Thoracic aorta (tissue), 2 donors: ENCODE data around the gene NR4A3. TPM values are rescaled to one million over a fixed set of nuclear protein-coding genes. Genes with fewer than 3 reads are reported as not detected.

Source experiments
- ATAC-seq: fragments of 150-250 bp; one replicate; pipeline ENCODE4 v1.8.0; 2017; ENCODE audit warnings: low read depth; ENCODE audit not compliant: insufficient number of reproducible peaks, low FRiP score
- DNase-seq: peaks from one replicate; pipeline ENCODE4 v3.0.0-alpha.2; 2020; ENCODE audit warnings: low spot score
- H3K27ac ChIP-seq, 2 donors: fragments of 200-600 bp; sonication (generic); 1 replicate in 1 of 2; 2 replicates in 1 of 2; pipeline ENCODE4 v1.5.1; 2016; ENCODE audit warnings: mild to moderate bottlenecking in 2 of 2, moderate library complexity in 2 of 2
- H3K27me3 ChIP-seq: fragments of 200-600 bp; sonication (generic); replicated peaks from 2 replicates; pipeline ENCODE4 v1.6.0; 2016; ENCODE audit warnings: mild to moderate bottlenecking; ENCODE audit not compliant: insufficient read depth
- H3K36me3 ChIP-seq: fragments of 200-600 bp; sonication (generic); one replicate; pipeline ENCODE4 v1.5.1; 2016
- H3K4me1 ChIP-seq, 2 donors: fragments of 200-600 bp; sonication (generic); 1 replicate in 1 of 2; 2 replicates in 1 of 2; pipeline versions ENCODE4 v1.5.1 to v1.6.0; 2016; ENCODE audit warnings: low read depth in 2 of 2, mild to moderate bottlenecking in 1 of 2; ENCODE audit not compliant: control insufficient read depth in 1 of 2
- H3K4me3 ChIP-seq: fragments of 200-600 bp; sonication (generic); 2 replicates; pipeline ENCODE4 v1.5.1; 2016; ENCODE audit warnings: mild to moderate bottlenecking
- H3K9me3 ChIP-seq: fragments of 200-600 bp; sonication (generic); 2 replicates; pipeline ENCODE4 v1.5.1; 2016
- total RNA-seq, 2 donors: library from RNA; depleted of rRNA; stranded (reverse); fragments of >200 nt; gene quantifications; one replicate each; pipeline versions ENCODE4 v1.1.0 to v1.2.3, GENCODE V29; 2016
- TF ChIP-seq, protein P1 (sequence below): fragments of 200-600 bp; sonication (generic); IDR thresholded peaks from one replicate; pipeline ENCODE4 v1.5.1; 2019; ENCODE audit warnings: antibody characterized with exemption

The NR4A3 gene
- total RNA-seq, 2 donors from 2014 or later: 9.7 to 36.9 TPM

DNA sequence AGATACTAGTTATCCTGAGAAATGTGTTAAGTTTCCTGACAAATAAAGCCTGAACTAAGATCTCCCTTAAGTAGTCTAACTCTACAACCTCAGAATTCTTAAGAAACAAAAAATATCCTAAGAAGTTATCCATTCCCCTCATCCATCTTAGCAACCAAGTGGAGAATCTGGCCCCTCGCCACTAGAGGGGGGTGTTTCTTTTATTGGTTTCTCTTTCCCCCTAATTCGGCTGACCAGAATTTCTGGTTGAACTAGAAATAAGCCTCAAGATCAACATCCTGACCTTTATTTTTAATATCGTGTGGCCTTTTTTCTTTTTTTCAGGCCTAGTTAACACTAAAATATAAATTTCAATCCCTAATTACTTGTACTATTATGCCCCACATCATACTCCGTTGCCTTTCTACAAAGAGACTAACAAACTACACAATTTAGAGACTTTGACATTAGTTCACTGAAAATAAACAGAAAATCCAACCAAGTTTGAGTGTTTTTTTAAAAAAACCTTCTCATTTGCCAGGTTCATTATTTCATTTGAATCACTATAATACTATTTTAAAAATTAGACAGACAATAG, 14.3 kb upstream of the NR4A3 start:
- no peaks in the 10 kb centered on the region for H3K36me3 ChIP-seq
- H3K4me1 ChIP-seq: peaks cover 0 to 6% of the 10 kb centered on the region in 2 donors
- no peak overlapping the region for H3K27ac ChIP-seq
- ATAC-seq (no peak), DNase-seq (peak; percentile 28)
- TF ChIP-seq, protein P1, sequence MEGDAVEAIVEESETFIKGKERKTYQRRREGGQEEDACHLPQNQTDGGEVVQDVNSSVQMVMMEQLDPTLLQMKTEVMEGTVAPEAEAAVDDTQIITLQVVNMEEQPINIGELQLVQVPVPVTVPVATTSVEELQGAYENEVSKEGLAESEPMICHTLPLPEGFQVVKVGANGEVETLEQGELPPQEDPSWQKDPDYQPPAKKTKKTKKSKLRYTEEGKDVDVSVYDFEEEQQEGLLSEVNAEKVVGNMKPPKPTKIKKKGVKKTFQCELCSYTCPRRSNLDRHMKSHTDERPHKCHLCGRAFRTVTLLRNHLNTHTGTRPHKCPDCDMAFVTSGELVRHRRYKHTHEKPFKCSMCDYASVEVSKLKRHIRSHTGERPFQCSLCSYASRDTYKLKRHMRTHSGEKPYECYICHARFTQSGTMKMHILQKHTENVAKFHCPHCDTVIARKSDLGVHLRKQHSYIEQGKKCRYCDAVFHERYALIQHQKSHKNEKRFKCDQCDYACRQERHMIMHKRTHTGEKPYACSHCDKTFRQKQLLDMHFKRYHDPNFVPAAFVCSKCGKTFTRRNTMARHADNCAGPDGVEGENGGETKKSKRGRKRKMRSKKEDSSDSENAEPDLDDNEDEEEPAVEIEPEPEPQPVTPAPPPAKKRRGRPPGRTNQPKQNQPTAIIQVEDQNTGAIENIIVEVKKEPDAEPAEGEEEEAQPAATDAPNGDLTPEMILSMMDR: peak; percentile 65
- H3K27me3 ChIP-seq: no peaks in the 10 kb centered on the region
- H3K9me3 ChIP-seq: no peaks in the 10 kb centered on the region
- H3K4me3 ChIP-seq: no peak overlapping the region

DNA sequence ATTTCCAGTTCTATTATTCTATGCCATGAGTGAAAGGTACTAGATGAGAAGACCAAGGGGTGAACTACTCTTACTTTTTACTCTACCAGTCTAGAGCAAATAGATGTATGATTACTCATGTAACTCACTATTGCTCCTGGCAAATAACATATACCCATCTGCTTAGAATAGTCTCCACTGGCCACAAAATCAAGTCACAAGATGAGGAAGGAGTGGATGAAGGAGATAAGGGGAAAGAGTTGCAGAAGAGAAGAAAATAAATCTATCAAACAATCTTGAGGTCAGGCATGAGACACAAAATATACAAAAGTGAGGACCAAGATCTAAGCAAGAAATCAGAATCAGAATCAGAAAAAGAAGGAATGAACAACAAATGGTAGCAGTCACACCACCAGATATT, 13.7 kb upstream of the NR4A3 start:
- ATAC-seq: no peak
- Histone ChIP-seq H3K4me3 (no peak overlapping the region), H3K27me3 (no peaks in the 10 kb centered on the region), H3K4me1 (peaks cover 0 to 6% of the 10 kb centered on the region in 2 donors), H3K9me3 (no peaks in the 10 kb centered on the region), H3K27ac (no peak overlapping the region), H3K36me3 (no peaks in the 10 kb centered on the region)
- no peak for DNase-seq
- TF ChIP-seq, protein P1: no peak

DNA sequence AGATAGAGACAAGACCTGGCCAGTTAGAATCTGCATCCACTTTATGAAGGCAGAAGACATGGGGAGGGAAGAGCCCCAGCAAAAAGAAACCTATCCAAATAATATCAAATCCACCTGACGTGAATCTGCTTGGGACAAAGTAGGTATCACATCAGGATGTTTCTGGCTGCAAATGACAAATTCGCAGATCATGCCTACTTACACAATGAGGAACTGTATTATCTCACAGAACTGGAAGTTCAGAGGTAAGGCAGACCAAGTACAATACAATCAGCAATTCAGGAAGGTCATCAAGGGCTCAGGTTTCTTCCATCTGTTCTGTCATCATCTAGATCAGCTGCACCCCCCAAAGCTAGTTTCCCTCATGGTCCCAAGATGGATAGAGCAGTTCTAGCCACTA, 13.2 kb upstream of the NR4A3 start:
- no peak for DNase-seq
- Histone ChIP-seq H3K27ac (no peak overlapping the region), H3K4me3 (no peak overlapping the region), H3K27me3 (no peaks in the 10 kb centered on the region), H3K36me3 (no peaks in the 10 kb centered on the region), H3K4me1 (peaks cover 0 to 6% of the 10 kb centered on the region in 2 donors), H3K9me3 (no peaks in the 10 kb centered on the region)
- no peak for ATAC-seq
- TF ChIP-seq, protein P1: no peak

DNA sequence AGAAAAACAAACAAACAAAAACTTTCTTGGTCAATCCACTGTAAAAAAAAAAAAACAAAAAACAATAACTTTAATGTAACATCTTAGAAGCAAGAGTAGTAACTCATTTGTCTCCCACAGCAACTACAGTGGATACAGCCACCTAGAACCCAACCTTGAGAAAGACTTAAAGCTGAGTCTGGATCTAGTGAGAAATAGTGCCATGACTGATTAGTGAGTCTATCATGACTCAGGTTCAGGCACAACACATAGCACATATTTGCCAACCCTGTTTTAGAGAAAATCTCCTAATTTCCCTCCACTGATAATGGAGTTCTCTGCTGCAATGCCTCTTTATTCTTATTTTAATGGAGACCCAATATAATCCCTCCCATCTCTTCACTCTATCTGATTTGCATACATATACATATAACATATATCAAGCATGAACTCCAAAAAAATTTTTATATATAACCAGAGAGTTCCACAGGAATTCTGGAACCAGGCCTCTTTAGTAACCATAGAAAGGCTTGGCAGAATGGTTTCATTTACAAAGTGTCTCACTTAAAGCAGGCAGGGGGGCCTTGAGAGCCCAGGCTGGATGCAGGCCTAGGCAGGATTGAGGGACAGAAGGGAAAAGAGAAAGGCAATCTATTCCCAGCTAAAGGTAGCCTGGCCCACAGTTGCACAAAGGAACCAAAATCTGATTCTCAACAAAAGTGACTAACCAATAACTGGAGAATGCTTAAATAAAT, 11.9 kb upstream of the NR4A3 start:
- ATAC-seq (no peak), DNase-seq (no peak)
- H3K4me1 ChIP-seq: peaks cover 0 to 6% of the 10 kb centered on the region in 2 donors
- no peaks in the 10 kb centered on the region for H3K27me3 ChIP-seq
- H3K36me3 ChIP-seq: no peaks in the 10 kb centered on the region
- TF ChIP-seq, protein P1: no peak
- H3K4me3 ChIP-seq: no peak overlapping the region
- H3K9me3 ChIP-seq: no peaks in the 10 kb centered on the region
- H3K27ac ChIP-seq: no peak overlapping the region

DNA sequence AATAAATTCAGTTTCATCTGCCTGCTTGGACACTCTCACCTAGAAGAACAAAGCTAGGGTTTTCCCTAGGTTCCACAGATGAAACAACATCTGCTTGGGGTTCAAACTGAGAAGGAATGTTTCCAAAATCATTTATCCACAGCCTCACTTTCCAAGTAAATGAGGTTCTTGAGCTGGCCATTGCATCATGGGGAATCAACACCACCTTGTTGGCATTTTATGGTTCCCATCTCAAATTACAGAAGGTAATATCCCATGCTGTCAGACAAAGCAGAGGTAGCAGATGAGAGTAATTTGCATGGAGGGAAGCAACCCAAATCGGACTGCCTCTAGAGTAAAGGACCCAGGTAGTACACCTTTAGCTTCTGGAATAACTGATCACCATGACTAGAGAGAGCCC, 10.5 kb upstream of the NR4A3 start:
- DNase-seq (no peak), ATAC-seq (no peak)
- Histone ChIP-seq H3K36me3 (no peaks in the 10 kb centered on the region), H3K9me3 (no peaks in the 10 kb centered on the region), H3K4me3 (no peak overlapping the region), H3K4me1 (peaks cover 0 to 6% of the 10 kb centered on the region in 2 donors), H3K27me3 (no peaks in the 10 kb centered on the region), H3K27ac (no peak overlapping the region)
- TF ChIP-seq, protein P1: no peak
